H9 (cell line): ENCODE measurements around the gene JPH2. TPM values are rescaled to one million over a fixed set of nuclear protein-coding genes. Genes with fewer than 3 reads are reported as not detected.

Experiments used
- DNase-seq: peaks from one replicate; pipeline ENCODE4 v3.0.0-alpha.2; 2017
- H2AFZ ChIP-seq: one replicate; pipeline ENCODE4 v1.6.1; 2013; ENCODE audit warnings: mild to moderate bottlenecking, low read length, control low read depth, moderate library complexity
- H2AK5ac ChIP-seq: 2 replicates; pipeline ENCODE4 v1.6.1; 2013; ENCODE audit warnings: low read length, control low read depth, mixed read lengths; ENCODE audit not compliant: insufficient read length
- H2BK120ac ChIP-seq: one replicate; pipeline ENCODE4 v1.6.1; 2013; ENCODE audit warnings: low read depth, mild to moderate bottlenecking, low read length, control low read depth, inconsistent platforms; ENCODE audit not compliant: poor library complexity, severe bottlenecking
- H2BK12ac ChIP-seq: 2 replicates; pipeline ENCODE4 v1.6.1; 2013; ENCODE audit warnings: low read length, control low read depth, mixed read lengths, low read depth; ENCODE audit not compliant: insufficient read length
- H2BK15ac ChIP-seq: 2 replicates; pipeline ENCODE4 v1.6.1; 2013; ENCODE audit warnings: low read depth, low read length, control low read depth
- H2BK20ac ChIP-seq: one replicate; pipeline ENCODE4 v1.6.1; 2013; ENCODE audit warnings: low read depth, mild to moderate bottlenecking, low read length, control low read depth, inconsistent platforms; ENCODE audit not compliant: poor library complexity, severe bottlenecking
- H2BK5ac ChIP-seq: 2 replicates; pipeline ENCODE4 v1.6.1; 2013; ENCODE audit warnings: low read length, control low read depth, mixed read lengths; ENCODE audit not compliant: insufficient read length
- H3K14ac ChIP-seq: 2 replicates; pipeline ENCODE4 v1.6.1; 2013; ENCODE audit warnings: low read length, control low read depth; ENCODE audit not compliant: insufficient read depth
- H3K18ac ChIP-seq: 2 replicates; pipeline ENCODE4 v1.6.1; 2013; ENCODE audit warnings: low read depth, mild to moderate bottlenecking, mixed read lengths, low read length, control low read depth; ENCODE audit not compliant: insufficient read length
- H3K23ac ChIP-seq: 2 replicates; pipeline ENCODE4 v1.6.1; 2013; ENCODE audit warnings: low read length, control low read depth, mixed read lengths, low read depth; ENCODE audit not compliant: insufficient read length
- H3K23me2 ChIP-seq: 2 replicates; pipeline ENCODE4 v1.6.1; 2013; ENCODE audit warnings: low read depth, mild to moderate bottlenecking, mixed read lengths, low read length, control low read depth; ENCODE audit not compliant: insufficient read length, poor library complexity, severe bottlenecking
- H3K27ac ChIP-seq: 2 replicates; pipeline ENCODE4 v1.5.1; 2013; ENCODE audit warnings: low read length, control low read depth, mixed read lengths, low read depth; ENCODE audit not compliant: insufficient read length
- H3K27me3 ChIP-seq: 2 replicates; pipeline ENCODE4 v1.6.1; 2013; ENCODE audit warnings: low read length, control low read depth, inconsistent platforms; ENCODE audit not compliant: insufficient read depth
- H3K4ac ChIP-seq: 2 replicates; pipeline ENCODE4 v1.6.1; 2013; ENCODE audit warnings: low read depth, mild to moderate bottlenecking, control low read depth, inconsistent platforms, low read length, moderate library complexity
- H3K4me1 ChIP-seq: 2 replicates; pipeline ENCODE4 v1.6.1; 2013; ENCODE audit warnings: low read length, control low read depth, inconsistent platforms; ENCODE audit not compliant: insufficient read depth
- H3K4me2 ChIP-seq: 2 replicates; pipeline ENCODE4 v1.6.1; 2013; ENCODE audit warnings: low read length, control low read depth, mixed read lengths; ENCODE audit not compliant: insufficient read length, insufficient read depth
- H3K56ac ChIP-seq: 2 replicates; pipeline ENCODE4 v1.6.1; 2013; ENCODE audit warnings: low read depth, mild to moderate bottlenecking, mixed read lengths, low read length, control low read depth; ENCODE audit not compliant: insufficient read length
- H3K79me1 ChIP-seq: 2 replicates; pipeline ENCODE4 v1.6.1; 2013; ENCODE audit warnings: low read depth, mild to moderate bottlenecking, moderate library complexity, low read length, control low read depth, inconsistent platforms; ENCODE audit not compliant: insufficient read depth, poor library complexity, severe bottlenecking
- H3K79me2 ChIP-seq: 2 replicates; pipeline ENCODE4 v1.6.1; 2013; ENCODE audit warnings: low read length, control low read depth, inconsistent platforms; ENCODE audit not compliant: insufficient read depth
- H3K9ac ChIP-seq: 2 replicates; pipeline ENCODE4 v1.6.1; 2013; ENCODE audit warnings: low read length, control low read depth, mixed read lengths; ENCODE audit not compliant: insufficient read length; ENCODE audit errors: extremely low read depth
- H3K9me3 ChIP-seq: one replicate; pipeline ENCODE4 v1.6.1; 2013; ENCODE audit warnings: low read depth, low read length, inconsistent platforms; ENCODE audit not compliant: control insufficient read depth
- H3T11ph ChIP-seq: one replicate; pipeline ENCODE4 v1.6.1; 2013; ENCODE audit warnings: mild to moderate bottlenecking, low read length, control low read depth, inconsistent platforms
- H4K20me1 ChIP-seq: one replicate; pipeline ENCODE4 v1.6.1; 2013; ENCODE audit not compliant: control insufficient read depth, insufficient read length, insufficient read depth
- H4K5ac ChIP-seq: 2 replicates; pipeline ENCODE4 v1.6.1; 2013; ENCODE audit warnings: low read depth, mild to moderate bottlenecking, mixed read lengths, low read length, control low read depth; ENCODE audit not compliant: insufficient read length
- H4K8ac ChIP-seq: replicated peaks from 2 replicates; pipeline ENCODE4 v1.6.1; 2013; ENCODE audit warnings: low read length, control low read depth, mixed read lengths, low read depth; ENCODE audit not compliant: insufficient read length
- H4K91ac ChIP-seq: 2 replicates; pipeline ENCODE4 v1.6.1; 2013; ENCODE audit warnings: low read depth, mild to moderate bottlenecking, moderate library complexity, mixed read lengths, low read length, control low read depth; ENCODE audit not compliant: insufficient read length
- H3K27ac Mint-ChIP-seq, 3 experiments: 2 replicates in 2 of 3; 3 replicates in 1 of 3; pipeline ENCODE4 v1.8.0; 2020 to 2021; ENCODE audit warnings: mixed read lengths in 3 of 3, mild to moderate bottlenecking in 1 of 3, moderate library complexity in 1 of 3
- H3K27me3 Mint-ChIP-seq: 2 replicates; pipeline ENCODE4 v1.8.0; 2021; ENCODE audit warnings: low read depth, mild to moderate bottlenecking, moderate library complexity, mixed read lengths
- H3K36me3 Mint-ChIP-seq, 3 experiments: 2 replicates in 2 of 3; 3 replicates in 1 of 3; pipeline ENCODE4 v1.8.0; 2020 to 2021; ENCODE audit warnings: low read depth in 3 of 3, mixed read lengths in 3 of 3; ENCODE audit not compliant: insufficient read depth in 1 of 3
- H3K4me1 Mint-ChIP-seq, 2 experiments: 2 replicates each; pipeline ENCODE4 v1.8.0; 2020; ENCODE audit warnings: mixed read lengths in 2 of 2
- H3K4me3 Mint-ChIP-seq, 2 experiments: 2 replicates in 1 of 2; 3 replicates in 1 of 2; pipeline ENCODE4 v1.8.0; 2020 to 2021; ENCODE audit warnings: mild to moderate bottlenecking in 2 of 2, mixed read lengths in 2 of 2, moderate library complexity in 1 of 2
- H3K9me3 Mint-ChIP-seq, 2 experiments: 2 replicates in 1 of 2; 3 replicates in 1 of 2; pipeline ENCODE4 v1.8.0; 2020; ENCODE audit warnings: mild to moderate bottlenecking in 2 of 2, mixed read lengths in 2 of 2, moderate library complexity in 1 of 2
- CTCF ChIP-seq: fragments of 200-600 bp; sonication (generic); conservative IDR thresholded peaks from 3 replicates; pipeline ENCODE4 v1.8.0; 2021; ENCODE audit warnings: antibody characterized with exemption, mild to moderate bottlenecking
- WGBS: extraction: QIAGEN DNeasy Blood & Tissue Kit; methylation state at CpG from one replicate; pipeline ENCODE4 v1.1.7; 2013; ENCODE audit warnings: missing lambda C conversion rate, low lambda C conversion rate, mixed read lengths; ENCODE audit not compliant: insufficient read length; ENCODE audit errors: extremely low coverage; 5-methylcytosine and 5-hydroxymethylcytosine counted together
- total RNA-seq: library from RNA; stranded (reverse); gene quantifications from 2 replicates; pipeline ENCODE4 v1.2.1, GENCODE V29; 2021

JPH2 gene
- total RNA-seq, 1 experiment from 2014 or later: 0.31 TPM

- H3K18ac ChIP-seq: no peak overlapping the region
- H2BK12ac ChIP-seq: no peak overlapping the region
- H2BK5ac ChIP-seq: no peak overlapping the region
- no peak overlapping the region for H3K4ac ChIP-seq
- no peaks in the 10 kb centered on the region for H3K79me1 ChIP-seq
- no peak overlapping the region for H4K8ac ChIP-seq
- peaks cover 4% of the 10 kb centered on the region; the same call in 1 of the 2 replicates for H3K27me3 Mint-ChIP-seq
- peaks cover 13 to 19% of the 10 kb centered on the region in 2 experiments for H3K4me1 Mint-ChIP-seq
- H3K4me2 ChIP-seq: no peak overlapping the region
- DNase-seq: no peak
- no peak overlapping the region for H4K91ac ChIP-seq
- no peak overlapping the region for H2BK15ac ChIP-seq
- H3K27ac ChIP-seq: no peak overlapping the region
- no peaks in the 10 kb centered on the region for H3K9me3 ChIP-seq
- no peaks in the 10 kb centered on the region for H3K27me3 ChIP-seq
- H4K5ac ChIP-seq: no peak overlapping the region
- H2BK20ac ChIP-seq: no peak overlapping the region
- H3K23me2 ChIP-seq: peaks cover 1% of the 10 kb centered on the region
- no peak overlapping the region for H3K56ac ChIP-seq
- TF ChIP-seq CTCF: no peak
- no peak overlapping the region for H3T11ph ChIP-seq
- H4K20me1 ChIP-seq: no peaks in the 10 kb centered on the region
- no peaks in the 10 kb centered on the region for H3K36me3 Mint-ChIP-seq
- H2AK5ac ChIP-seq: no peak overlapping the region
- H3K4me1 ChIP-seq: peaks cover 5% of the 10 kb centered on the region; the same call in 1 of the 2 replicates
- H2AFZ ChIP-seq: no peak overlapping the region
- no peak overlapping the region for H3K23ac ChIP-seq
- H3K4me3 Mint-ChIP-seq: no peak overlapping the region
- H3K79me2 ChIP-seq: no peaks in the 10 kb centered on the region
- H3K9me3 Mint-ChIP-seq: no peaks in the 10 kb centered on the region
- H3K9ac ChIP-seq: no peak overlapping the region
- no peak overlapping the region for H2BK120ac ChIP-seq
- H3K14ac ChIP-seq: no peak overlapping the region
- WGBS: no CpG with 5 or more reads among the region's 11 CpGs
- peak overlapping the region in 2 of 3 experiments; percentile 31 to 57; a peak in 1 of 7 replicates for H3K27ac Mint-ChIP-seq
These were observed 5.4 kb downstream of the JPH2 start for GRCh38 chr20:44181611-44182010.
